Measurements from ENCODE around the gene SLU7.

GRCh38 chr5:160395111-160395510 lies 23.8 kb downstream of the SLU7 start:
- TF ChIP-seq, protein P1, sequence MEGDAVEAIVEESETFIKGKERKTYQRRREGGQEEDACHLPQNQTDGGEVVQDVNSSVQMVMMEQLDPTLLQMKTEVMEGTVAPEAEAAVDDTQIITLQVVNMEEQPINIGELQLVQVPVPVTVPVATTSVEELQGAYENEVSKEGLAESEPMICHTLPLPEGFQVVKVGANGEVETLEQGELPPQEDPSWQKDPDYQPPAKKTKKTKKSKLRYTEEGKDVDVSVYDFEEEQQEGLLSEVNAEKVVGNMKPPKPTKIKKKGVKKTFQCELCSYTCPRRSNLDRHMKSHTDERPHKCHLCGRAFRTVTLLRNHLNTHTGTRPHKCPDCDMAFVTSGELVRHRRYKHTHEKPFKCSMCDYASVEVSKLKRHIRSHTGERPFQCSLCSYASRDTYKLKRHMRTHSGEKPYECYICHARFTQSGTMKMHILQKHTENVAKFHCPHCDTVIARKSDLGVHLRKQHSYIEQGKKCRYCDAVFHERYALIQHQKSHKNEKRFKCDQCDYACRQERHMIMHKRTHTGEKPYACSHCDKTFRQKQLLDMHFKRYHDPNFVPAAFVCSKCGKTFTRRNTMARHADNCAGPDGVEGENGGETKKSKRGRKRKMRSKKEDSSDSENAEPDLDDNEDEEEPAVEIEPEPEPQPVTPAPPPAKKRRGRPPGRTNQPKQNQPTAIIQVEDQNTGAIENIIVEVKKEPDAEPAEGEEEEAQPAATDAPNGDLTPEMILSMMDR (conservative IDR thresholded peaks at IDR 0.05; ENCODE audit: low read length) = no peak
- TF ChIP-seq EZH2phosphoT487 (IDR thresholded peaks at IDR 0.05; ENCODE audit: borderline replicate concordance, low read depth, low read length) = no peak

Measured in OCI-LY7 (cell line).